Stimulated activated CD4-positive, alpha-beta T cell treated with anti-CD3 and anti-CD28 coated beads, TNF-alpha, amount 100 ng/mL, for 48 hours (primary cell): ENCODE measurements around the gene DNAH14.

Experiments used
- DNase-seq, 3 donors: peaks; one replicate each; pipeline ENCODE4 v3.0.0-alpha.2; 2020; ENCODE audit warnings: low read depth in 3 of 3

DNAH14 gene

GRCh38 chr1:225428881-225429455 lies 499.5 kb downstream of the DNAH14 start:
- no peak for DNase-seq

GRCh38 chr1:225430301-225430700 lies 500.8 kb downstream of the DNAH14 start:
- DNase-seq, result no peak

- DNase-seq, result no peak
These were observed 501.8 kb downstream of the DNAH14 start for GRCh38 chr1:225431081-225431863.

GRCh38 chr1:225434046-225434445 lies 504.6 kb downstream of the DNAH14 start:
- no peak for DNase-seq

- DNase-seq, result no peak
These were observed 505.6 kb downstream of the DNAH14 start for GRCh38 chr1:225435076-225435475.

- no peak for DNase-seq
These were observed 506.0 kb downstream of the DNAH14 start for GRCh38 chr1:225435487-225435886.

- DNase-seq, result no peak
These were observed 506.5 kb downstream of the DNAH14 start for GRCh38 chr1:225435957-225436392.

GRCh38 chr1:225437710-225438437 lies 508.4 kb downstream of the DNAH14 start:
- no peak for DNase-seq

- DNase-seq, result no peak
These were observed 511.1 kb downstream of the DNAH14 start for GRCh38 chr1:225440380-225441221.

- DNase-seq, result no peak
These were observed 512.0 kb downstream of the DNAH14 start for GRCh38 chr1:225441314-225442122.

- no peak for DNase-seq
These were observed 512.6 kb downstream of the DNAH14 start for GRCh38 chr1:225442123-225442505.

GRCh38 chr1:225445639-225446594 lies 516.4 kb downstream of the DNAH14 start:
- no peak for DNase-seq

- no peak for DNase-seq
These were observed 517.1 kb downstream of the DNAH14 start for GRCh38 chr1:225446595-225446960.

GRCh38 chr1:225446981-225447615 lies 517.6 kb downstream of the DNAH14 start:
- no peak for DNase-seq

GRCh38 chr1:225447650-225448089 lies 518.2 kb downstream of the DNAH14 start:
- no peak for DNase-seq

GRCh38 chr1:225448146-225448805 lies 518.8 kb downstream of the DNAH14 start:
- DNase-seq, result no peak
